ENCODE measurements around the gene IL17B.
"Not testable (repeated sequence)": the region's sequence is repeated elsewhere in the genome, so short reads cannot be mapped to it uniquely, and the experiment has no call there.

Gene IL17B

DNA sequence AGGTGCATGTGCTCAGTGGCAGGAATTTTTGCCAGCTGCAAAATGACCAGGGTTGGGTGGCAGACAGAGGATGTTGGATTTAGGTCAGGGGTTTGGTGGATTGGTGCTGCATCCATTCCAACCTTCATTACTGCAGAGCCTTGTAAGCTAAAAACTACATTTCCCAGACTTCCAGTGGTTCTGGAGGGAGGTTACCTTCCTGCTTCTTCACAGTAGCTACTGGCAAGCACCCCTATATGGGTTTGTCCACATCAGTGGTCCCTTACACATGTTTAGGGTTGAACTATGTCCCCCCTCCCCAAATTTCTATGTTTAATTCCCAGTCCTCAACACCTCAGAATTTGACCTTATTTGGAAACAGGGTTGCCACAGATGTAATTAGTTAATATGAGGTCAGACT lies 20.7 kb upstream of the IL17B start:
- DNase-seq: no peak

DNA sequence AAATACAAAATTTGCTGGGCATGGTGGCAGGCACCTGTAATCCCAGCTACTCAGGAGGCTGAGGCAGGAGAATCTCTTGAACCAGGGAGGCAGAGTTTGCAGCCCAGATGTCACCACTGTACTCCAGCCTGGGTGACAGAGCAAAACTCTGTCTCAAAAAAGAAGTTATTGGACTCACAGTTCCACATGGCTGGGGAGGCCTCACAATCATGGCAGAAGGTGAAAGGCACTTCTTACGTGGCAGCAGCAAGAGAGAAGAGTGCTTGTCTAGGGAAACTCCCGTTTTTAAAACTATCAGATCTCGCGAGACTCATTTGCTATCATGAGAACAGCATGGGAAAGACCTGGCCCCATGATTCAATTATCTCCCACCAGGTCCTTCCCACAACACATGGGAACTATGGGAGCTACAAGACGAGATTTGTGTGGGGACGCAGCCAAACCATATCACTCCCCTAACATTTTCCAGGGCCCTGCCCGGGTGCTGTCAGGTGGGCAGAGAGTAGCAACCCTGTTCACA lies 19.7 kb upstream of the IL17B start:
- DNase-seq: not testable (repeated sequence)

DNA sequence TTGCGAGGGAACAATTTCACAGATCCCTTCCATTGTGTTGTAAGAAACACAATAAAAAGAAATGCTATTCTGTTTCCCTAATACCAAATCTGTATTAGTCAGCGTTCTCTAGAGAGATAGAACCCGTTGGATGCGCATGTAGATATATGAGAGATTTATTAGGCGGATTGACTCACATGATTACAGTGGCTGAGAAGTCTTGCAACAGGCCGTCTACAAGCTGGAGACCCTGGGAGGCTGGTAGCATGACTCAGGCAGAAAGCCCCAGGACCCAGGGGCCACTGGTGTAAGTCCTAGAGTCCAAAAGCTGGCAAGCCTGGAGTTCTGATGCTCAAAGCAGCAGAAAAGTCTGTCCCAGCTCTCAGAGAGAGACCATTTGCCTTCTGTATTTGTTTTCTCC lies 18.4 kb upstream of the IL17B start:
- DNase-seq: no peak

DNA sequence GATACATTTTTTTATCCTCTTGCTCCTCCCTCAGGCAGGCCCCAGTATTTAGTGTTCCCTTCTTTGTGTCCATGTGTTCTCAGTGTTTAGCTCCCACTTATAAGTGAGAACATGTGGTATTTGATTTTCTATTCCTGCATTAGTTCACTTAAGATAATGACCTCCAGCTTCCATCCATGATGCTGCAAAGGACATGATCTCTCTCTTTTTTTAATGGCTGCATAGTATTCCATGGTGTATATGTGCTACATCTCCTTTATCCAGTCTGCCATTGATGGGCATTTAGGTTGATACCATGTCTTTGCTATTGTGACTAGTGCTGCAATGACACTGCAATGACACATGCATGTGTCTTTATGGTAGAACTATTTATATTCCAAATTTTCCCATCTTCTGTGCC lies 15.9 kb upstream of the IL17B start:
- DNase-seq: not testable (repeated sequence)

DNA sequence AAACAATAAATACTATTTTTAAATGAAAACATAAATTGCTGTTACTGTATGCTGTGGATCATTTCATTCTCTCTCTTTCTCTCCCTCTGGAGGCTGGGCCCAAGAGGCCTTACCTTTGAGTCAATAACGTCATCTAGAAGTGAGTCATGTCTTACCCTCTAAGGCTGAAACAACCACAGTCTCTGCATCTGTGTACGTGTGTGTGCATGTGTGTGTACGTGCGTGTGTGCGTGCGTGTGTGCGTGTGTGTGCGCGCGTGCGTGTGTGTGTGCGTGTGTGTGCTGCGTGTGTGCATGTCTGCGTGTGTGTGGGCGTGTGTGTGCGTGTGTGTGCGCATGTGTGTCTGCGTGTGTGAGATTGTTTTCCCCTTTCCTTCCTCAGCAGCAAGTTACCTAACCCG lies 13.6 kb upstream of the IL17B start:
- DNase-seq: no peak

DNA sequence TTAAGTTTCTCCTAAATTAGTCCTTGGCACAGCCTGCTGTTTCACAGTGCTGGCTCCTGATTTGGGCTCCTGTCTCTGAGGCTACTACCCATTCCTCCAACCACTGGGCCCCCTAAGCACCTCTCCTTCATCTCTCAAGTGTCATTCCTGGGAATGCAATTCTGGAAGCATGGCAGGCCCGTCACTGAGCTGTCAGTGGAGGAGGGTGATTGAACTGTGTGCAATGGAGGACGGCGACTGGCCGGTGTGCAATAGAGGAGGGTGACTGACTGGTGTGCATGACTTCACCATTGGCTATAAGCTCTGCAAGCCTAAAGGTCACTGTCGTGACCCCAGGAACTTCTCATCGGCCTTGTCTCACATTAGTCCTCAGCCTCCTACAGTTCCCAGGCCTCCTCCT lies 12.4 kb upstream of the IL17B start:
- no peak for DNase-seq

DNA sequence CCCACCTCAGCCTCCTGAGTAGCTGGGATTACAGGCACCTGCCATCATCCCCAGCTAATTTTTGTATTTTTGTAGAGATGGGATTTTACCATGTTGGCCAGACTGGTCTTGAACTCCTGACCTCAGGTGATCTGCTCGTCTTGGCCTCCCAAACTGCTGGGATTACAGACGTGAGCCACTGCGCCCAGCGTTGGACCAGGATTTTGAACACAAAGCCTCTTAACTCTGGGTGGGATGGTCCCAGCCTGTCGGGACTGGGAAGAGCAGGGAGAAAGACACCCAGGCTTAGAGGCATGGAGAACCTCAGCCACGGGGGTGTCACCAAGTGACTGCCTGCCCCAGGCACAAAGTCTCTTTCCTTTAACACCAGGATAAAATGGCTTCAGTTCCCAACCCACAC lies 12.0 kb upstream of the IL17B start:
- DNase-seq: not testable (repeated sequence)

DNA sequence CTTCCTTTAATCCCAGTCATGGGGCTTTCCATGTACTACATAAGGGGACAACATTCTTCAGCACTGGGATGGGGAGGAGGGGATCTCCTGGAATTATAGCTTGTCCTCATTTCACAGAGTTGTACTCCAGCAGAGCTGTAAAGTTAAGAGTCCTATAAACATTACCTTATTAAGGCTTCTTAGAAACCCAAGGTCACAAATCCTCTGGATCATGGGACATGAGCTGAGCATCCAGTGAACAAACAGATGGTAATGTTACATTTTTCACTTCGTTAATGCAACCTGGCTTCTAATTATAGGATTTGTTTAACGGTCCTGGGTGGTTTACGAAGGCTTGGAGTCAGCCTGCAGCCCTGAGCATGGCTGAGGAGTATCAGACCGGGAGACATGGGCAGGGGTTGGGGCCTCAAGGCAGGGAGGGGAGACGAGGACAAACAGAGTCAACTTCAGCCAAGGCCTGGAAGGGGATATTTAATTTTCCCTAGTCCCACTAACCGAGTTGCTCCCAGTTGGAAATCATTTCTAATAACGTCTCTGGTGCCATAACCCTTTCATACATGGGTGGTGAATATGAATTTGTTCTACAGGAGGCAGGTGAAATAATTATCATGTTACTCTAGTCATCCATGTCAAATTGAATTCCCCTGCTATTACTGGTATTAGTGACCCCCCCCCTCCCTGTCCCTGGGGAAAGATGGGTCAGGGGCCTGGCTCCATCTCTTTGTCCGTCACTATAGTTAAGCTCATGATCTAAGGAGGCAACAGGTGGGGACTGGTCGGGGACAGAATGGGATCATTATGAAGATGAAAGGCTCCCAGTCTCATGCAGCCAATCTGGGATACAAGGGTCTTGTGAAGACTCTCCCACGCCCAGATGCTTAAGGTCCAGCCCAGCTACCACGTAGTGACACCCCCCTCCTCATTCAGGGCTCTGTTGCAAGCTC lies 10.7 kb upstream of the IL17B start:
- no peak for DNase-seq

DNA sequence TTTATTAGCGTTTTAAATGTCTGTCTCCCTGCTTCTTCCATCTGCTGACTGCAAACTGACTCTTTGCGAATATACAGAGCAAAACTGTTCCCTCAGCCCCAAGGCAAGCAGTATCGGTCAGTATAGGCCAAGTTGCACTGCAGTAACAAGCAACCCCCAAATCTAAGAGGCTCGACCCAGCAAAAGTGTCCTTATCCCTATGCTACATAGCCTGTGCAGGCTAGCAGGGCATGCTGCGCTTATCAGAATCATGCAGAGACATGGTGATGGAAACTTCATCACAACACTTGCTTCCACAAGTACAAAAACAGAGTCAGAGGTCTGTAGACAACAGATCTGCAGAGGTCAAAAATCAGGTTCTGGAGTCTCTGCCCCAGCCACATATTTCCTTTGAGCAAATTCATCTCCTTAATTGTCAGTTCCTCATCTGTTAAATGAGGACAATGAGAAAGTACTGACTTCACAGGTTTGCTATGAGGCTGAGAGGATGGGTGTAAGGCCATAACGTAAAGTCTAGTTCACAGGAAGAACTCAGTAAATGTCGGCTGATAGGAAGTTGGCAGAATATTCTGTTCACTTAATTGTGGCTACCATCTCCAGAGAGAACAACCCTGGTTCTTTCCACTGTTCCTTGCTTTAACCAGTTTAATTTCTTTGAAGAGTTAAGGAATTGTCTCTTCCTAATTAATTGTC lies 9.6 kb upstream of the IL17B start:
- no peak for DNase-seq

DNA sequence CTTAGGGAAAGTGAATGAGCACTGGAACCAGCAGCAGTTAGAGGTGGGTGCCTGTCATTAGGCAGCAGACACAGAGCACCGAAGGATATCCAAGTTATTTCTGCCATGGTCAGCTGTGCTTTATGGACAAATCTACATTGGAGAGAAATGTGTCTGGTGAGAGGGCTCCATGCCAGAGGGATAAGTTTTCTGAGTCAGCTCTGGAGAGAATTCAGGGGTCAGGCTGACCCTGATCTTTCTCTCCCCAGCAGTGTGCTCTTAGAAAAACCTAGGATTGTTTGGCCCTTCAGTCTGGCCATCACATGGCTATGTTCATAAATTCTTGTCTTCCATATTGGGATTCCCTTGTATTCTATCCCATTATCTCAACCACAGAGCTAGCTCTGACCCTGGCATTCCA lies 8.9 kb upstream of the IL17B start:
- DNase-seq: no peak

DNA sequence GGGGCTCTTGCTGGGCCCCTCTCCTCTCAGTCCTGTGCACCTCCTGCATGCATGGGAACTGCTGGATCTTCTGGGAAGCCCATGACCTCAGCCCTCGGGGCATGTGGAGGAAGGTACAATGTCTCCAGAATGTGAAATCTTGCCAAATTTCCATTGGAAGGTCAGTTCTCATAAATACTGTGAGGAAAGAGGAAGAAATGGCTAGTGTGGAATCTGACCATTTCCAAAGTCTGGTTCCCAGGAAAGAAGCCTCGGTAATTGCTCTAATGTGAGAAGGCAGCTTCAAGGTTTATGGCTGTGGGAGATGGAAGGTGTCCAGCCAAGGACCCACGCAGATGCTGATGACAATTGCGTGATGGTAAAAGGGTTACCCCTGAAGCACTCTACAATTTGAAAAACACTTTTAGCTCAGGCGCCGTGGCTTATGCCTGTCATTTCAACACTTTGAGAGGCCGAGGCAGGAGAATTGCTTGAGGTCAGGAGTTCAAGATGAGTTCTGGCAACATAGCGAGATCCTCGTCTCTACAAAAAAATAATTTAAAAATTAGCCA lies 8.1 kb upstream of the IL17B start:
- DNase-seq: no peak

DNA sequence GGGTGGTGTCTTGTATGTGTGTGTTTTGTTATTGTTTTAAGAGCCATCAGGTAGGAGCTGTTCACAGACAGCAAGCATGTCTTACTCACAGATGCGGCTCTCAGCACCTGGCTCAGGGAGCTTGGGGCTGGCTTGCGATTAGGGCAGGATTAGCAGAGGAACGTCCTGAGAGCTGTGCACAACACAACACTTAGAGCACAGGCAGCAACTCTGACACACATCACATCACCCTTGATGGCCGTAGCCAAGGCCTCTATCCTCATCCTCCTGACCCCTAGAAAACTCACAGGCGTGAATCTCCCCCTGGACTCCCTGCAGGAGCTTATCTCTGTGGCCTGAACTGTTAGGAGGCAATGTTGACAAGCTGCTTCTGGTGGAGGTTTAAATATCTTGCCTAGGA lies 7.1 kb upstream of the IL17B start:
- no peak for DNase-seq

DNA sequence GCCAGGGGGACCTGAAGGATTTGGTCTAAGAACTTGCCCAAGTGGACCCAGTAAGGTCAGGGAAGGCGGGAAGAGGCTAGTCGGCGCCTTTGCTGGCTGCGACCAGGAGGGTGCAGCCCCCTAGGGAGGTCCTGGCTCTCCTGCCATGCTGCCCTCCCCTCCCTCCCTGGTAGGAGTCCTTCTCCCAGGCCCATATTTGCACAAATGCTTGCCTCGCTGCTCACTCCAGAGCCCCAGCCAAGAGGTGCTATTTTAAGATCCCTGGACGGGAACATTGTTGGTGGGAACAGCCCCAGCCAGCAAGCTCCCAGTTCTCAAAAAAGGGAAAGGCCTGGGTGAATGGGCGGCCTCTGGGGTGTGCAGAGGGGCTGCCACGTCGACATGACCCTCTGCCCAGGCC lies 4.3 kb upstream of the IL17B start:
- DNase-seq: no peak

DNA sequence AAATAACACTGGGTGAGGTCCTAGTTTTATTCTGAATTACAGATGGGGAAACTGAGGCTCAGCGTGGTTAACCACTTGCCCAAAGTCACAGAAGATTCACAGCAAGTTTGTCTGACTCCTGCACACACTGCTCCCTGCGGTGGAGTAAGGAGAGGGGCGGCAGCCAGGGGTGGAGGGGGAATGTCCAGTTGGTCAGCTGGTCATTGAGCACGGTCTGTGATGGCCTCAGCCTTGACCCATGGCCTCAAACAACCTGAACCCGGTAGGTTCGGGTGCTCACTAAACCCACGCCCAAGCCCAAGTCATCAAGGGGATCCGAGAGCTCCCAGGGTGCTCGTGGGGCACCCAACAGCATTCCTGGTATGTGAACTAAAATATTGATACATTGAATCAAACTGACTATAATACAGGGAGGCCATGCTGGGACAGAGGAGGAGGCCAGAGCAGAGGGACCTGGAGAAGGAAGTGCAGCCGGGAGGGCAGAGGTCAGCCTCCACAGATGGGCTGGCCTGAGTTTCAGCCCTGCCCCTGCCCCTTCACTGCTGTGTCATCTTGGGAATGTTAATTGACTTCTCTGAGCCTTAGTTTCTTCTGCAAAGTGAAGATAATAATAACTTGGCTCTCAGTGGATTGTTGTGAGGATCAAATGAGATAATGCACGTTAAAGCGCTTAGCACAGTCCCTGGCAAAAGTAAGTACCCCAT lies 3.6 kb upstream of the IL17B start:
- DNase-seq: no peak

DNA sequence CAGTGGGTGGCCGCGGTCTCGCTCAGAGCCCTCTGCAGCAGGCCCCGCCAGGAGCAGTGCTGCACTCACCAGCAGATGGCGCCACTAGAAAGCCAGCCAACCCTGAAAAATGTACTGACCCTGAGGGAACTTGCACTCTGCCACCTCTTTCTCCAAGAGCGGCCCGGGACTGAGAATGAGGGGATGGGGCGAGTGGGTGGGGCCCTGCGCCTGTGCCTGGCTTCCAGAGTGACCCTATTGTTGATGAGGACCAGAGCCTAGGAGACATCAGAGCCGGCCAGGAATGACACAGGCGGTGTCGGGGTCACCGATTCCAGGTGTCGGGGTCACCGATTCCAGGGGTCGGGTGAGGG lies 2.9 kb upstream of the IL17B start:
- DNase-seq: peak; percentile 19

DNA sequence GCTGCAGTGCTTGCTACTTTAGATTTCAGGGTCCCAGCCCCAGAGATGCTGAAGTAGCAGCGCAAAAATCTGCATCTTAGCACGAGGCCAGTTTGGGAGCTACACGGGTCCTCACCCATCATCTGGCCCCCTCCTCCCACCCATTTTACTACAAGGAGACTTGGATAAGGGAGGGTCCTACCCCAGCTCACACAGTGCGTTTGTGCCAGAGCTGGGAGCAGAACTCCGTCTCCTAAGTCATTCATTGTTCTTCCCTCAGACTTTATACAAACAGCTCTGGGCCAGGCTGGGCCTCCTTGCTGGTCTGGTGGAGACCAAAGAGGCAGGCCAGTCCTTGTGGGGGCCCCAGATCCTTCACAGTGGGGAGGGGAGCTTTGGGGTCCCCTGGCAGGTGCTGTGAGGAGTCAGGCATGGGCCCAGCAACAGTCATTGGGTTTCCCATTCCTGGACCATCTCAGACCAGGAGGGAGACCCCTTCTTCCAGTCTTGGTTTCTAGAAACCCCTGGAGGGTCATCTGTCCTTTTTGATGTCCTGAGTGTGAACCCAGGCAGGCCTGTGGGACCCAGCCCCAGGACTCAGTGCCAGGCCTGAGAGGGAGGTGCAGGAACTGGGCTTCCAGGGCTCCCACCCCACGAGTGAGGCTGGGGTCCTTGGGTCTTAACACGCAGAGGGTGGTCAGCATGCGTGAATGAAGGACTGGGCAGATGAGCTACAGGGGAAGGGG lies 2.3 kb upstream of the IL17B start:
- DNase-seq: no peak

DNA sequence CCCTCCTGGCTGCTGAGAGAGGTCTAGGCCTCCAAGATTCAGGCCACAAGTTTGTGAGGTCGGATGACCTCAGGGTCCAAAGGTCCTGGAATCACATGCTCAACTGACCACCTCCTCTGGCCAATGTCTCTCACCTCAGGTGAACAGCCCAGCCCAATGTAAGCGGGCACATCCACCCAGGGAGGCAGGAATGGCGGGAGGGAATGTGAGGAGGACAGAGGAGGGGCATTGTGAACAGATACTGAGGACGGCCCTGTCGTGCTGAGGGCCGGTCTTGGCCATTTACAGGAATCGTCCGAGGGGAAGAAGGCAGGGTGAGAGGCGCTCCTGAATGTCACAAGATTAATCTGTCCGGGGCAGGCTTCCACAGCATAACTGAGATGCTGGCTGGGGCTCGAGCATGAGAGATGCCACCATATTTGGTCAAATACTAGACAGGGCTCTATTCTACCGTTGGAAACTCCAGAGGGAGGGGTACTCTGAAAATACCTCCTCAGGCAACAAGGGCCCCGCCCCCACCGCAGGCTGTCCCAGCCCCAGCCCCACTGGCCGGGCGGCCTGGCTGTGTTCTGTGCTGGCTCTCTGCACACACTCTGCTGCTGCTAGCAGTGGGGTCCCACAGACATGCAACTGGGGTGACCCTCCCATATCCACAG lies 1.5 kb upstream of the IL17B start:
- no peak for DNase-seq

DNA sequence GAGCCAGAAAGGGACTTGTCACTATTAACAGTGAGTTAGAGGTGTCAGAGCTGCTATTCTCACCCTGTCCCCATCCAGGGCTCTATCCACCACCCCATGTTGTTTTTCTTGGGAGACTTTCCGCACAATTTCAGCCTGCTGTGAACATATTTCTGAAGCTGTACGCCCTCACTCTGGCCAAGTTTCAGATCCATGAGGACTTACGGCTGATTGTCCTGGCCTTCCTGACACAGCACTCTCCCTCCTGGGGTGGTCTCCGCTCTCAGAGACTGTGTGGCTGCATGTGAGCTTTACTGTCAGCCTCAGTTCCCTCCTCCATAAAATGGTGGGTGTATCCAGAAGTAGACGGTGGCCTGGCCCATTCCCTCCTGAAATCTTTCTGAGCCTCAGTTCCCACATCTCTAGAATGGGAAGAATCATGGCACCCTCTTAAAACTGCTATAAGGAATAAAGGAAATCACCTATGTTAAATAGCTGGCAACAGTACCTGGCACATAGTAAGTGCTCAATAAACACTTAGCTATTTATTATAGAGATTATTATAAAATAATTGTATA lies 804 bp upstream of the IL17B start:
- DNase-seq: no peak

DNA sequence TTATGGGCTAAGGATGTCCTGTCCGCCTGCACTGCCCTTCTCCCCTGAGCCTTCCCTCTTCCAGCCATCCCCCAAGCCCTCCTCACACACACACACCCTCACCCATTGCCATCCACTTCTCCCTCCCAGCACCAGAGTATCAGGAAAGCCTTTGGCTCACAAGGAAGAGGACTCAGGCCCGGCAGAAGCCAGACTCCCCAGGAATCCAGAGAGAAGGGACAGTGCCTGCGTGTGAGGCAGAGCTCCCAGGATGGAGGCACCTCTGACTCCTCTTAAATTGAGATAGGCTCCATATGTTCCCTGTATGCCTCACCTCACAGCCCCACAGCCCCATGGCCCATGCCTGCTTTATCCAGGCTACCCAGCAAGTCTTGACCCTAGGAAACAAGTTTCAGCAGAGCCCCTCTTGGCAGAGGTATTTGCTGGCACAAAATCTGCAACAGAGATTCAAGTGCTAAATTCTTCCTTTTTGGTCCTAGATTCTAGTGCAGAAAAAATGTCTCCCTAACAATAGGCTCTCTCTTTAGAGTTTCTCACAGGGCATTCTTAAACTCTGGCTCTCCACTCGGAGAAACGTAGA lies 761 bp downstream of the IL17B start:
- no peak for DNase-seq

DNA sequence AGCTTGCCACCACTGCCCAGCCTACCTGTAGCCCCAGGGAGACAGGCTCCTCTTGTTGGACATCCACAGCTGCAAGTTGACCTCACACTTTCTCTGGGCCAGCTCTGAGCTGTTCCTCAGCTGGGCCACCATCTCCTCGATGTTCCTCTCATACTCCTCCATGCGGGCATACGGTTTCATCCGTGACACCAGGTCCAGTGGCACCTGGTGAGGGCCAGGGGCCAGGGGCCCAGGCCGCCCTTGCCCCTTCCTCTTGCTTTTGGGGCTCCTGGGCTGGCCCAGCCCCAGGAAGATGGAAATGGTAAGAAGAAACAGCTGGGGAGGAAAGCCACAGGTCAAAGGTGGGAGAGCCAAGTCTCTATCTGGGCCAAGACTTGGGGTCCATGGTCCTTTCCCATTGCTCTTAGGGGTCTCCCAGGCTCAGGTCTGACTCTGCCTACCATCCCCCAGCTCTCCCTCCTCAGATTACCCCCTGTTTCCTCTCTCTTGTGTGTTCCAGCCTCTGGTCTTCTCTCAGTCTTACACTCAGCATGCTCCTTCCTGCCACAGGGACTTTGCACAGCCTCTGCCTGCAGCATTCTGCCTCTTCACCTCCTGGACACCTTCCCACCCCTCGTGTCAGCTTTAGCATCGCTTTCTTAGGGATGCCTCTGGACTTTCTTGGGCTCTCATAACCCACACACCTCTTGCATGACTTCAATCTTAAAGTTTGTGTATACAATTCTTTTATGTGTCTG lies 2.2 kb downstream of the IL17B start:
- no peak for DNase-seq

DNA sequence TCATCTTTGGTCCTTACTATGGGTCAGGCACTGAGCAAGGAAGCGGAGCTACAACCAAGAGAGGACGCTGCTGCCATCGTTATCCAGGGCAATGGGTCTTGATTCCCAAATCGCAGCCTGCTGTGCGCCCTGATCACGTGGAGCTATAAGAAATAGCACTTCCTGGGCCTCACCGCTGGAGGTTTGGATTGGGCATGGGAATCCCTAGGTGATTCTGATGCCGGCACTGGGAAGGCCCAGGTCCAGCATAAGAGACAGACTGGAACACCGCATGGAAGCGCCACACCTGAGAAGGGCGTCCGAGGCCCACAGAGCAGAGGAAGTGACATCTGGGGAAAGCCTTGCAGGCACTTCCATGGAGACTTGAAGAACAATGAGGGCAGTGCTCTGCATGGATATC lies 3.0 kb downstream of the IL17B start:
- DNase-seq: no peak

Data from NCI-H2029 (cell line).